NB4 (cell line): ENCODE data around the gene KIAA1586.

Experiments used
- POLR2A ChIP-seq: IDR thresholded peaks from 2 replicates; pipeline ENCODE4 v1.6.1; 2011; ENCODE audit warnings: mild to moderate bottlenecking; ENCODE audit not compliant: insufficient read length; ENCODE audit errors: extremely low read depth
- TF ChIP-seq, protein P1 (sequence below): IDR thresholded peaks from one replicate; pipeline ENCODE4 v1.5.1; 2012; ENCODE audit warnings: low read depth, low read length

DNA sequence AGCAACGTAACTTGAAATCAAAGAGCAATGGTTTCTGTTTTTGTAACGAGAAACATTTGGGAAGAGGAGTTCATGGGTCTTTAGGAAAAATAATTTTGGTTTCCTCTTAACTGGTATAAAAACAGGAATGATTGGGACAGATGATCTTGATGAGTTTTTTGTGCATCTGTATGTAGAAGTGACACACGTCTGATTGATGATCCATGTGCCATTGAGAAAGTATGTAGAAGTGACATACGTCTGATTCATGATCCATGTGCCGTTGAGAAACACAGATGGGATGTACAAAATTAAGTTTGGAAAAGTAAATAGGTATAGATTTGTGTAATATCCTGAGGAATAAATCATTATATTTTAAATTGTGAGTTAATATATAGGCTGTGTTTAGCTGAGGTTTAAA, 2.1 kb downstream of the KIAA1586 start:
- TF ChIP-seq, protein P1, sequence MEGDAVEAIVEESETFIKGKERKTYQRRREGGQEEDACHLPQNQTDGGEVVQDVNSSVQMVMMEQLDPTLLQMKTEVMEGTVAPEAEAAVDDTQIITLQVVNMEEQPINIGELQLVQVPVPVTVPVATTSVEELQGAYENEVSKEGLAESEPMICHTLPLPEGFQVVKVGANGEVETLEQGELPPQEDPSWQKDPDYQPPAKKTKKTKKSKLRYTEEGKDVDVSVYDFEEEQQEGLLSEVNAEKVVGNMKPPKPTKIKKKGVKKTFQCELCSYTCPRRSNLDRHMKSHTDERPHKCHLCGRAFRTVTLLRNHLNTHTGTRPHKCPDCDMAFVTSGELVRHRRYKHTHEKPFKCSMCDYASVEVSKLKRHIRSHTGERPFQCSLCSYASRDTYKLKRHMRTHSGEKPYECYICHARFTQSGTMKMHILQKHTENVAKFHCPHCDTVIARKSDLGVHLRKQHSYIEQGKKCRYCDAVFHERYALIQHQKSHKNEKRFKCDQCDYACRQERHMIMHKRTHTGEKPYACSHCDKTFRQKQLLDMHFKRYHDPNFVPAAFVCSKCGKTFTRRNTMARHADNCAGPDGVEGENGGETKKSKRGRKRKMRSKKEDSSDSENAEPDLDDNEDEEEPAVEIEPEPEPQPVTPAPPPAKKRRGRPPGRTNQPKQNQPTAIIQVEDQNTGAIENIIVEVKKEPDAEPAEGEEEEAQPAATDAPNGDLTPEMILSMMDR: no peak
- no peak for TF ChIP-seq POLR2A
